Osteoblast (primary cell): ENCODE results near the gene POLA2. TPM values are rescaled to one million over a fixed set of nuclear protein-coding genes. Genes with fewer than 3 reads are reported as not detected.

ENCODE experiments used
- DNase-seq: peaks from one replicate; pipeline ENCODE4 v3.0.0; 2011; ENCODE audit warnings: low spot score, mixed read lengths; ENCODE audit not compliant: insufficient read length; ENCODE audit errors: missing footprints
- H2AFZ ChIP-seq: 2 replicates; pipeline ENCODE4 v1.6.0; 2011; ENCODE audit warnings: mild to moderate bottlenecking, low read length
- H3K27ac ChIP-seq: 2 replicates; pipeline ENCODE4 v1.5.1; 2011; ENCODE audit warnings: mild to moderate bottlenecking, low read depth, low read length, moderate library complexity
- H3K27me3 ChIP-seq: 2 replicates; pipeline ENCODE4 v1.6.0; 2012; ENCODE audit warnings: mild to moderate bottlenecking, control low read depth, inconsistent platforms, low read length, moderate library complexity; ENCODE audit not compliant: insufficient read depth
- H3K36me3 ChIP-seq: 2 replicates; pipeline ENCODE4 v1.5.1; 2011; ENCODE audit warnings: mild to moderate bottlenecking, low read length, control low read depth, moderate library complexity; ENCODE audit not compliant: insufficient read depth
- H3K4me1 ChIP-seq: 2 replicates; pipeline ENCODE4 v1.5.1; 2011; ENCODE audit warnings: mild to moderate bottlenecking, low read length, control low read depth, moderate library complexity; ENCODE audit not compliant: insufficient read depth
- H3K4me2 ChIP-seq: 2 replicates; pipeline ENCODE4 v1.6.0; 2011; ENCODE audit warnings: mild to moderate bottlenecking, low read length; ENCODE audit not compliant: insufficient read depth
- H3K4me3 ChIP-seq: fragments of 200-600 bp; sonication (generic); 3 replicates; pipeline ENCODE4 v1.5.1; 2012; ENCODE audit warnings: mild to moderate bottlenecking, low read length, inconsistent platforms; ENCODE audit not compliant: insufficient read depth
- H3K79me2 ChIP-seq: 2 replicates; pipeline ENCODE4 v1.6.0; 2012; ENCODE audit warnings: mild to moderate bottlenecking, low read length, control low read depth, inconsistent platforms; ENCODE audit not compliant: insufficient read depth
- H3K9me3 ChIP-seq: 2 replicates; pipeline ENCODE4 v1.5.1; 2011; ENCODE audit warnings: low read depth, low read length, control low read depth
- H4K20me1 ChIP-seq: 2 replicates; pipeline ENCODE4 v1.6.0; 2012; ENCODE audit warnings: mild to moderate bottlenecking, low read length, control low read depth; ENCODE audit not compliant: insufficient read depth
- total RNA-seq: library from RNA; depleted of rRNA; stranded (reverse); fragments of >200 nt; gene quantifications from 2 replicates; pipeline ENCODE4 v1.2.3, GENCODE V29; 2012
- TF ChIP-seq, protein P1 (sequence below): IDR thresholded peaks from 2 replicates; pipeline ENCODE4 v1.5.1; 2011; ENCODE audit warnings: mild to moderate bottlenecking, low read depth, low read length, moderate library complexity; ENCODE audit errors: extremely low read depth

Gene POLA2
- total RNA-seq, 1 donor, result 4.3 TPM

DNA sequence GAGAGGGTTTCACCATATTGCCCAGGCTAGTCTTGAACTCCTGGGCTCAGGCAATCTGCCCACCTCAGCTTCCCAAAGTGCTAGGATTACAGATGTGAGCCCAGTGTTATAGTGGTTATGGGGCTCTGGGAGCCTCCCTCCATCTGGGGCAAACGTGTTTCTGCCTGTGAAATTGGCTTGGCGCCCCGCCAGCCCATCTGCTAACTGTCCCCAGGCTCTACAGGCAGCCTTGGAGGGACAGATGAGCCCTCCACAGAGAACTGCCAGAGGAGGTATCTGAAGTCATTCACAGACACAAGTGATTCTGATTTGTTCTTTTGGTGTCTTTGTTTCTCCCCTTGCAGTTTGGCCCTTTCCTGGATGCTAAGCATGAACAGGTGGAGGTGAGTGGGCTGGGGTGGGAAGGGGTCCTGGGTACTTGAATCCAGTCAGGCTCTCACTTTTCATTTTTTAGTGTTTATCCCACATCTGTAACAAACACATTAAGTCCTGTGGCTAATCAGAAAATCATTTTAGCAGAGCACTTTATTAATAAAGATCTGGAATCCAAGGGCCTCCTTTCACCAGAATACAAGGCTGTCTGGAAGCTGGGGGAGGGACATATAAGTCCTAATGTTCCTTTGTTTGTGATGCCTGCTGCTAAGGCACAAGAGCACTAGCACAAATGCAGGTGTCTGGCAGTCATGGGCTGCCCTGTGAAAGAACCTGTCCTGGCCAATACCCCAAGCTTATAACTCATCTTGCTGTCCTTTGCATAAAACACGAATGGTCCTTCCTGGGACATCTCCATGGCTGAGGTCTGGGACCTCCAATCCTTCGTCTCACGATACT, 27.2 kb downstream of the POLA2 start:
- H3K4me2 ChIP-seq, result no peak overlapping the region

DNA sequence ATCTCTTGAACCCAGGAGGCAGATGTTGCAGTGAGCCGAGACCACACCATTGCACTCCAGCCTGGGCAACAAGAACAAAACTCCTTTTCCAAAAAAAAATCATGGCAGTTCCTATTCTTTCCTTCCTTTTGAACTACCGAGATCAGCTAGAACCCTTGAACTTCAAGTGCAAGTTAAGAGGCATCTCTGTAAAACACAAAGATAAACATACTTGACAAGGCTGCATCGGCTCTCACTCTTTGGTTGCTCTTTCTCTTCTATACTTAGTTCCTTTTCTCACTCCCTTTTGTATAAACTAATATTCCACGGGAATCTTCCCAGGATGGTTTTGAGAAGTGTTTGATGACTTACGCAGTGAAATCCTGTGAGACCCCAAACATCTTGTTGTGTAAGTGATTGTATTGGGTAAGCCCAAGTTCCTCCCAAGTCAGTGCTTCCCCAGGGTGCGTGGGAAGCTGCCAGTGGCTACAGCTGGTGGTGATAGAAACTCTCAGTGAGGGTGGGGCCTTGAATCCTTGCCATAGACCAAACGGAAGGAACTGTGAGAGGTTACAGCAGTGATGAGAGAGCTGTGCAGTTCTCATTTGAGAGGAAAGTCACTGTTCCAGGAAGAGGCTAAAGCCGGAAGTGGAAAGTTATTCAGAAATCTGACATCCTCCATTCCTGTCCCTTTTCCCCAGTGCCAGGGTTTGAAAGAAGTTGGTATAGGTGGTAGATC, 28.8 kb downstream of the POLA2 start:
- Histone ChIP-seq H2AFZ (no peak overlapping the region), H3K4me2 (peak overlapping the region; percentile 40), H3K79me2 (no peaks in the 10 kb centered on the region), H3K4me3 (peak overlapping the region; percentile 33), H3K27ac (peak overlapping the region; percentile 89), H4K20me1 (no peaks in the 10 kb centered on the region), H3K27me3 (no peaks in the 10 kb centered on the region), H3K36me3 (peaks cover 22% of the 10 kb centered on the region), H3K9me3 (no peaks in the 10 kb centered on the region), H3K4me1 (peaks cover 27% of the 10 kb centered on the region)
- peak; percentile 93 for DNase-seq
- TF ChIP-seq, protein P1, sequence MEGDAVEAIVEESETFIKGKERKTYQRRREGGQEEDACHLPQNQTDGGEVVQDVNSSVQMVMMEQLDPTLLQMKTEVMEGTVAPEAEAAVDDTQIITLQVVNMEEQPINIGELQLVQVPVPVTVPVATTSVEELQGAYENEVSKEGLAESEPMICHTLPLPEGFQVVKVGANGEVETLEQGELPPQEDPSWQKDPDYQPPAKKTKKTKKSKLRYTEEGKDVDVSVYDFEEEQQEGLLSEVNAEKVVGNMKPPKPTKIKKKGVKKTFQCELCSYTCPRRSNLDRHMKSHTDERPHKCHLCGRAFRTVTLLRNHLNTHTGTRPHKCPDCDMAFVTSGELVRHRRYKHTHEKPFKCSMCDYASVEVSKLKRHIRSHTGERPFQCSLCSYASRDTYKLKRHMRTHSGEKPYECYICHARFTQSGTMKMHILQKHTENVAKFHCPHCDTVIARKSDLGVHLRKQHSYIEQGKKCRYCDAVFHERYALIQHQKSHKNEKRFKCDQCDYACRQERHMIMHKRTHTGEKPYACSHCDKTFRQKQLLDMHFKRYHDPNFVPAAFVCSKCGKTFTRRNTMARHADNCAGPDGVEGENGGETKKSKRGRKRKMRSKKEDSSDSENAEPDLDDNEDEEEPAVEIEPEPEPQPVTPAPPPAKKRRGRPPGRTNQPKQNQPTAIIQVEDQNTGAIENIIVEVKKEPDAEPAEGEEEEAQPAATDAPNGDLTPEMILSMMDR, result no peak

More for the DNA sequence above, 27.2 kb downstream of the POLA2 start:
- peaks cover 27% of the 10 kb centered on the region for H3K4me1 ChIP-seq
- H3K27ac ChIP-seq, result peak overlapping the region; percentile 89
- H3K36me3 ChIP-seq, result peaks cover 7% of the 10 kb centered on the region
- H3K27me3 ChIP-seq, result no peaks in the 10 kb centered on the region
- TF ChIP-seq, protein P1, result no peak
- no peak for DNase-seq
- no peak overlapping the region for H3K4me3 ChIP-seq
- H2AFZ ChIP-seq, result no peak overlapping the region
- no peaks in the 10 kb centered on the region for H3K9me3 ChIP-seq
- no peaks in the 10 kb centered on the region for H4K20me1 ChIP-seq
- H3K79me2 ChIP-seq, result no peaks in the 10 kb centered on the region

DNA sequence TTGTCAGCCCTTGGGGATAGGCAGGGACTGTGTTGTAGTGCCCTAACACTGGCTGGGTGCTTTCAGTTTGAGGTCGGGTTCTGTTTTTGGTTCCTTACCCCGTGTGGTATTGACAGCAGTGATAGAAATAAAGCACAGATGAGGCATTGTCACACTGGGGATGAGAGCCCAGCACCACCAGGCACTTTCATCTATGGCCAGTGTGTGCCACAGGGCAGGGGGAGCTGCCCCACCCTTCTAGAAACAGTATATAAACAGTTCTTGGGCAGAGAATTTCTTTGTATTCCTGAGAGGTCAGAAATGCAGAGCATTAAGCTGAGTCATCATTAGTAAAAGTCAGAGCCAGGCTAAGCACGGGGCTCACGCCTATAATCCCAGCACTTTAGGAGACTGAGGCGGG, 29.9 kb downstream of the POLA2 start:
- DNase-seq, result peak; percentile 74
- Histone ChIP-seq H3K27me3 (no peaks in the 10 kb centered on the region), H3K4me1 (peaks cover 27% of the 10 kb centered on the region), H3K79me2 (no peaks in the 10 kb centered on the region), H3K9me3 (no peaks in the 10 kb centered on the region), H3K4me3 (no peak overlapping the region), H3K27ac (peak overlapping the region; percentile 89), H3K4me2 (peak overlapping the region; percentile 40), H4K20me1 (no peaks in the 10 kb centered on the region), H3K36me3 (peaks cover 25% of the 10 kb centered on the region), H2AFZ (no peak overlapping the region)
- TF ChIP-seq, protein P1, result no peak

DNA sequence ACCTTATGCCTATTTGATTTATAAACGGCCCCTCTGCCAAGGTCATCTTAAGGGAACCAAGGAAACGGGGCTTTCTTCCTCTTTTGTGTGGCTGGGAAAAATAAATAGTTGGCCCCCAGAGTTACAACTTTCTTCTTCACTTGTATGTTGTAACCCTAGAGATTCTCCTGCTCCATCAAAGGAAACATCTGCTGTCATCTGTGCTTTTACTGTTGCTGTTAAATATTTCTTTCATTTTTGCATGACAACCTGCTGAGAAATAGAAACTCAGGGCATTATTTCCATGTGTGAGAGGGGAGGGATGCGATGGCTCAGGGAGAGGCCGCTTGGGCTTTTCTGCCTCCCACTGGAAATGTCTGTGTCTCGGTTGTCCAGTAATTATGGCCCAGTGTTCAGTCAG, 31.1 kb downstream of the POLA2 start:
- Histone ChIP-seq H3K79me2 (no peaks in the 10 kb centered on the region), H3K36me3 (peaks cover 33% of the 10 kb centered on the region), H3K4me3 (no peak overlapping the region), H3K4me2 (no peak overlapping the region), H3K27ac (peak overlapping the region; percentile 89), H3K4me1 (peaks cover 27% of the 10 kb centered on the region), H2AFZ (no peak overlapping the region), H3K27me3 (no peaks in the 10 kb centered on the region), H3K9me3 (no peaks in the 10 kb centered on the region), H4K20me1 (no peaks in the 10 kb centered on the region)
- TF ChIP-seq, protein P1, result no peak
- DNase-seq, result no peak
